H1 (cell line): ENCODE results near the gene SLC44A5. TPM values are rescaled to one million over a fixed set of nuclear protein-coding genes. Genes with fewer than 3 reads are reported as not detected.

ENCODE experiments used
- CTCF ChIA-PET: fragments of 300-600 bp; sonication (Branson Sonifier 250); formaldehyde crosslinking; loops from one replicate; lab custom pipeline; 2021; ENCODE audit not compliant: partially characterized antibody; lab: Charles Lee
- POLR2A ChIA-PET: fragments of 300-600 bp; sonication (Branson Sonifier 250); formaldehyde crosslinking; loops from one replicate; lab custom pipeline; 2021; ENCODE audit warnings: inconsistent platforms; ENCODE audit not compliant: partially characterized antibody; lab: Charles Lee
- DNase-seq, 2 experiments: peaks; one replicate each; pipeline versions ENCODE4 v3.0.0 to v3.0.0-alpha.2; 2010 to 2022; ENCODE audit warnings: low spot score in 2 of 2, low read depth in 1 of 2, mixed read lengths in 1 of 2
- FAIRE-seq: peaks from 2 replicates; lab custom pipeline; 2011; peaks lifted over from hg19 to GRCh38; lab: Jason Lieb, UNC
- H2AFZ ChIP-seq: 2 replicates; pipeline ENCODE4 v1.8.1; 2012; ENCODE audit warnings: low read length, inconsistent platforms
- H2AK5ac ChIP-seq: 2 replicates; pipeline ENCODE4 v1.6.1; 2013; ENCODE audit warnings: low read depth, low read length
- H2BK120ac ChIP-seq: replicated peaks from 2 replicates; pipeline ENCODE3; 2013; ENCODE audit warnings: low read depth, low read length, inconsistent platforms
- H2BK12ac ChIP-seq: 2 replicates; pipeline ENCODE4 v1.6.1; 2013; ENCODE audit warnings: low read depth, low read length
- H2BK15ac ChIP-seq: 2 replicates; pipeline ENCODE4 v1.6.1; 2013; ENCODE audit warnings: low read length
- H2BK20ac ChIP-seq: 2 replicates; pipeline ENCODE4 v1.6.1; 2013; ENCODE audit warnings: low read length
- H2BK5ac ChIP-seq: 2 replicates; pipeline ENCODE4 v1.6.1; 2013; ENCODE audit warnings: low read depth, low read length
- H3K14ac ChIP-seq: 2 replicates; pipeline ENCODE4 v1.6.1; 2013; ENCODE audit warnings: inconsistent platforms; ENCODE audit not compliant: insufficient read length
- H3K18ac ChIP-seq: 2 replicates; pipeline ENCODE4 v1.6.1; 2013; ENCODE audit warnings: low read length; ENCODE audit errors: extremely low read depth
- H3K23ac ChIP-seq: 2 replicates; pipeline ENCODE4 v1.6.1; 2013; ENCODE audit warnings: inconsistent platforms; ENCODE audit not compliant: insufficient read length
- H3K23me2 ChIP-seq: 2 replicates; pipeline ENCODE4 v1.6.1; 2013; ENCODE audit warnings: low read depth, low read length
- H3K27ac ChIP-seq: 2 replicates; pipeline ENCODE4 v1.6.1; 2011; ENCODE audit warnings: low read depth, low read length, inconsistent platforms
- H3K27me3 ChIP-seq, 4 experiments: replicated peaks in 1 of 4; 1 replicate in 1 of 4; 2 replicates in 3 of 4; pipeline versions ENCODE4 v1.6.1 to v1.8.1; 2011 to 2013; ENCODE audit warnings: low read length in 3 of 4, mild to moderate bottlenecking in 3 of 4, inconsistent platforms in 2 of 4, mixed read lengths in 2 of 4, moderate library complexity in 1 of 4; ENCODE audit not compliant: control insufficient read depth in 3 of 4, insufficient read depth in 3 of 4; ENCODE audit errors: extremely low read depth in 1 of 4
- H3K36me3 ChIP-seq, 4 experiments: 2 replicates each; pipeline versions ENCODE4 v1.6.1 to v1.8.1; 2011 to 2013; ENCODE audit warnings: mild to moderate bottlenecking in 4 of 4, low read length in 3 of 4, moderate library complexity in 2 of 4, control low read depth in 1 of 4, inconsistent platforms in 1 of 4; ENCODE audit not compliant: insufficient read depth in 4 of 4, control insufficient read depth in 2 of 4
- H3K4ac ChIP-seq: replicated peaks from 2 replicates; pipeline ENCODE3; 2013; ENCODE audit warnings: low read length, low read depth, mixed read lengths, inconsistent platforms; ENCODE audit not compliant: insufficient read length
- H3K4me1 ChIP-seq, 4 experiments: replicated peaks in 1 of 4; 1 replicate in 1 of 4; 2 replicates in 3 of 4; pipeline versions ENCODE4 v1.6.1 to v1.8.1; 2011 to 2013; ENCODE audit warnings: low read length in 3 of 4, inconsistent platforms in 2 of 4, mixed read lengths in 1 of 4; ENCODE audit not compliant: insufficient read depth in 4 of 4, control insufficient read depth in 3 of 4
- H3K4me2 ChIP-seq, 2 experiments: 2 replicates each; pipeline versions ENCODE4 v1.6.1 to v1.8.1; 2011 to 2013; ENCODE audit warnings: low read depth in 2 of 2, low read length in 2 of 2, control low read depth in 1 of 2, inconsistent platforms in 1 of 2, mild to moderate bottlenecking in 1 of 2; ENCODE audit not compliant: insufficient read depth in 1 of 2
- H3K4me3 ChIP-seq, 4 experiments: fragments of 200-600, 300-600 bp in 1 of 4; sonication (generic), shearing (Covaris generic), sonication (Bioruptor Twin) in 1 of 4; 2 replicates each; pipeline versions ENCODE4 v1.5.1 to v1.8.1; 2011 to 2016; ENCODE audit warnings: low read length in 4 of 4, low read depth in 3 of 4, control low read depth in 2 of 4, inconsistent platforms in 2 of 4, mild to moderate bottlenecking in 2 of 4, mixed read lengths in 1 of 4, moderate library complexity in 1 of 4; ENCODE audit not compliant: insufficient read depth in 2 of 4; ENCODE audit errors: extremely low read depth in 1 of 4
- H3K56ac ChIP-seq: replicated peaks from 2 replicates; pipeline ENCODE3; 2013; ENCODE audit warnings: low read depth, mild to moderate bottlenecking, mixed read lengths, low read length, inconsistent platforms; ENCODE audit not compliant: insufficient read length
- H3K79me1 ChIP-seq: 2 replicates; pipeline ENCODE4 v1.6.1; 2013; ENCODE audit warnings: low read depth, low read length, control low read depth
- H3K79me2 ChIP-seq, 2 experiments: 2 replicates each; pipeline versions ENCODE4 v1.6.1 to v1.8.1; 2012 to 2013; ENCODE audit warnings: low read length in 2 of 2, mild to moderate bottlenecking in 2 of 2, inconsistent platforms in 1 of 2; ENCODE audit not compliant: insufficient read depth in 2 of 2, control insufficient read depth in 1 of 2
- H3K9ac ChIP-seq, 4 experiments: replicated peaks in 1 of 4; 1 replicate in 1 of 4; 2 replicates in 3 of 4; pipeline versions ENCODE4 v1.6.1 to v1.8.1; 2011 to 2013; ENCODE audit warnings: low read depth in 3 of 4, low read length in 3 of 4, control low read depth in 2 of 4, mild to moderate bottlenecking in 2 of 4, moderate library complexity in 2 of 4, inconsistent platforms in 1 of 4; ENCODE audit errors: extremely low read depth in 1 of 4
- H3K9me3 ChIP-seq, 2 experiments: 2 replicates each; pipeline versions ENCODE4 v1.6.1 to v1.8.1; 2012 to 2013; ENCODE audit warnings: mild to moderate bottlenecking in 2 of 2, moderate library complexity in 2 of 2, control low read depth in 1 of 2, inconsistent platforms in 1 of 2, low read depth in 1 of 2, low read length in 1 of 2, mixed read lengths in 1 of 2; ENCODE audit not compliant: insufficient read depth in 2 of 2
- H4K20me1 ChIP-seq, 2 experiments: replicated peaks in 1 of 2; 2 replicates each; pipeline versions ENCODE3 to v1.8.1; 2011 to 2013; ENCODE audit warnings: inconsistent platforms in 2 of 2, low read length in 2 of 2, mild to moderate bottlenecking in 1 of 2; ENCODE audit not compliant: insufficient read depth in 2 of 2, control insufficient read depth in 1 of 2
- H4K5ac ChIP-seq: 2 replicates; pipeline ENCODE4 v1.6.1; 2013; ENCODE audit warnings: low read length, low read depth, mixed read lengths, inconsistent platforms; ENCODE audit not compliant: insufficient read length
- H4K8ac ChIP-seq: 2 replicates; pipeline ENCODE4 v1.8.0; 2013; ENCODE audit warnings: mild to moderate bottlenecking, moderate library complexity, low read length, inconsistent platforms; ENCODE audit not compliant: insufficient read depth; ENCODE audit errors: extremely low read depth
- H4K91ac ChIP-seq: replicated peaks from 2 replicates; pipeline ENCODE3; 2013; ENCODE audit warnings: low read length, mixed read lengths, inconsistent platforms; ENCODE audit not compliant: insufficient read length
- EP300 ChIP-seq, 2 experiments: IDR thresholded peaks; 1 replicate in 1 of 2; 2 replicates in 1 of 2; pipeline ENCODE4 v1.6.1; 2011 to 2012; ENCODE audit warnings: low read depth in 2 of 2, low read length in 2 of 2, mild to moderate bottlenecking in 2 of 2, borderline replicate concordance in 1 of 2, inconsistent platforms in 1 of 2, moderate library complexity in 1 of 2
- JUND ChIP-seq: IDR thresholded peaks from 2 replicates; pipeline ENCODE4 v1.6.1; 2011; ENCODE audit warnings: mild to moderate bottlenecking, improper control_type of control experiment, low read length
- NANOG ChIP-seq: IDR thresholded peaks from 2 replicates; pipeline ENCODE4 v1.6.1; 2011; ENCODE audit warnings: low read length, low read depth, mild to moderate bottlenecking, inconsistent platforms; ENCODE audit not compliant: insufficient read depth, poor library complexity, severe bottlenecking
- WGBS, 2 experiments: shearing (Covaris generic) in 1 of 2; methylation state at CpG; one replicate each; pipeline versions ENCODE4 v1.1.6 to v1.1.7; 2013 to 2015; ENCODE audit warnings: low lambda C conversion rate in 2 of 2, mixed read lengths in 2 of 2, inconsistent platforms in 1 of 2, low coverage in 1 of 2, missing lambda C conversion rate in 1 of 2; ENCODE audit not compliant: insufficient replicate concordance in 2 of 2, insufficient coverage in 1 of 2, insufficient read length in 1 of 2; ENCODE audit errors: extremely low coverage in 1 of 2, missing lambda C conversion rate in 1 of 2; 5-methylcytosine and 5-hydroxymethylcytosine counted together
- polyA plus RNA-seq, 7 experiments: library from polyadenylated mRNA; depleted of rRNA in 3 of 7; stranded (reverse) in 5 of 7; unstranded in 2 of 7; fragments of >200 nt in 5 of 7; fragments of 200-250 nt in 2 of 7; gene quantifications; 1 replicate in 5 of 7; 2 replicates in 1 of 7; 4 replicates in 1 of 7; pipeline versions ENCODE4 v1.2.1 to v1.2.3, GENCODE V29; 2011 to 2013; ENCODE audit warnings: missing spikeins in 2 of 7, mixed read lengths in 2 of 7
- total RNA-seq: library from RNA; stranded (reverse); fragmentation: NEBNext Ultra II Directional; extraction: Animal tissue kit (Norgen Biotek cat#: 25700); gene quantifications from 2 replicates; pipeline ENCODE4 v1.2.1, GENCODE V29; 2021

The SLC44A5 gene
- total and polyA plus RNA-seq, 2 of the 8 experiments (the other 6 are each of a cell fraction or from before 2014, with no cell fraction given) = 1.8 to 3.3 TPM

- H3K27me3 ChIP-seq = no peaks in the 10 kb centered on the region
- H3K4me3 ChIP-seq = peak overlapping the region in 1 of 4 experiments; percentile 8; a peak in 1 of 8 replicates
- H3K18ac ChIP-seq = no peak overlapping the region; the same call in 1 of the 2 replicates
- no peak overlapping the region for H3K56ac ChIP-seq
- TF ChIP-seq EP300 (IDR thresholded peaks at IDR 0.05; ENCODE audit: borderline replicate concordance in 1 of 2, low read depth in 2 of 2, low read length in 2 of 2) (no peak), NANOG (peak; percentile 38), JUND (no peak)
- no peak overlapping the region for H2AFZ ChIP-seq
- 37% methylated on average over 3 of the region's 3 CpGs; no CpG with 5 or more reads in 1 of the 2 experiments for WGBS, 2 experiments
- H4K5ac ChIP-seq = no peak overlapping the region
- H3K4me2 ChIP-seq = no peak overlapping the region; a peak in 1 of 4 replicates
- H3K36me3 ChIP-seq = no peaks in the 10 kb centered on the region
- H3K9ac ChIP-seq = no peak overlapping the region
- no peaks in the 10 kb centered on the region for H3K79me2 ChIP-seq
- no peak overlapping the region for H2BK12ac ChIP-seq
- POLR2A ChIA-PET = interaction anchor here (1.1 to 3.3 kb wide), 3 partner anchors 14 to 156 kb away, joined by 3 to 22 read pairs (median 6); partner anchors contain the start of gene RABGGTB
- H2BK5ac ChIP-seq = no peak overlapping the region
- H4K8ac ChIP-seq = no peak overlapping the region
- no peak overlapping the region for H4K91ac ChIP-seq
- no peak overlapping the region for H3K4ac ChIP-seq
- no peak overlapping the region for H2AK5ac ChIP-seq
- H3K14ac ChIP-seq = no peak overlapping the region
- FAIRE-seq (peak; percentile 36), DNase-seq (peak in 1 of 2 experiments; percentile 55)
- H3K9me3 ChIP-seq = no peaks in the 10 kb centered on the region
- H3K23me2 ChIP-seq = no peaks in the 10 kb centered on the region
- no peak overlapping the region for H2BK120ac ChIP-seq
- H3K23ac ChIP-seq = no peak overlapping the region
- no peak overlapping the region for H2BK15ac ChIP-seq
- H3K4me1 ChIP-seq = peaks cover 0 to 6% (median under 1%) of the 10 kb centered on the region in 4 experiments; a peak in 4 of 7 replicates
- CTCF ChIA-PET = interaction anchor here (0.5 to 7.0 kb wide), 10 partner anchors 12 to 397 kb away, joined by 3 to 94 read pairs (median 4); no protein-coding TSS in a partner anchor
- peaks cover 0 to 2% of the 10 kb centered on the region in 2 experiments for H4K20me1 ChIP-seq
- H3K79me1 ChIP-seq = no peaks in the 10 kb centered on the region
- no peak overlapping the region for H3K27ac ChIP-seq
- H2BK20ac ChIP-seq = no peak overlapping the region
Measured at GRCh38 chr1:75630004-75630594, 19.2 kb upstream of the SLC44A5 start.
